Kidney (tissue), 14 donors: Measurements from ENCODE around the gene RIC8B. TPM values are rescaled to one million over a fixed set of nuclear protein-coding genes. Genes with fewer than 3 reads are reported as not detected.

Experiments
- DNase-seq, 5 donors: peaks; one replicate each; pipeline ENCODE4 v3.0.0-alpha.2; 2013 to 2020
- FAIRE-seq: peaks from 2 replicates; lab custom pipeline; 2012; peaks lifted over from hg19 to GRCh38; lab: Jason Lieb, UNC
- H3K27ac ChIP-seq, 2 donors: one replicate each; pipeline ENCODE4 v1.7.0; 2013; ENCODE audit warnings: low read depth in 2 of 2, low read length in 2 of 2, inconsistent platforms in 1 of 2
- H3K27me3 ChIP-seq: one replicate; pipeline ENCODE4 v1.7.1; 2013; ENCODE audit warnings: low read length, inconsistent platforms; ENCODE audit not compliant: control insufficient read depth, insufficient read depth
- H3K36me3 ChIP-seq, 3 donors: one replicate each; pipeline versions ENCODE4 v1.7.0 to v1.7.1; 2013; ENCODE audit warnings: low read length in 3 of 3, control low read depth in 1 of 3, inconsistent platforms in 1 of 3; ENCODE audit not compliant: insufficient read depth in 3 of 3, control insufficient read depth in 2 of 3
- H3K4me1 ChIP-seq, 3 donors: one replicate each; pipeline versions ENCODE4 v1.7.0 to v1.7.1; 2013; ENCODE audit warnings: low read length in 3 of 3, inconsistent platforms in 1 of 3, low read depth in 1 of 3; ENCODE audit not compliant: control insufficient read depth in 2 of 3, insufficient read depth in 2 of 3
- H3K4me3 ChIP-seq, 3 donors: one replicate each; pipeline versions ENCODE4 v1.7.0 to v1.8.1; 2013; ENCODE audit warnings: low read length in 3 of 3, control low read depth in 1 of 3, inconsistent platforms in 1 of 3
- H3K9ac ChIP-seq, 3 donors: one replicate each; pipeline versions ENCODE4 v1.7.0 to v1.7.1; 2013; ENCODE audit warnings: low read length in 3 of 3, control low read depth in 1 of 3, inconsistent platforms in 1 of 3
- H3K9me3 ChIP-seq, 3 donors: one replicate each; pipeline versions ENCODE4 v1.7.0 to v1.7.1; 2013; ENCODE audit warnings: low read length in 3 of 3, control low read depth in 1 of 3, inconsistent platforms in 1 of 3; ENCODE audit not compliant: control insufficient read depth in 2 of 3, insufficient read depth in 1 of 3
- intact Hi-C: fragments of 100-400 bp; cut with DNase I; formaldehyde crosslinking; loops from one replicate; pipeline ENCODE4 v1.11.1; 2022
- polyA plus RNA-seq: library from polyadenylated mRNA; stranded (reverse); fragments of 350-450 nt; fragmentation: Illumina TruSeq; extraction: RNeasy Lipid Tissue Mini Kit (QIAGEN cat#74804); gene quantifications from one replicate; pipeline ENCODE4 v1.2.3, GENCODE V29; 2014; ENCODE audit warnings: low read depth, low replicate concordance; ENCODE audit not compliant: insufficient read depth
- total RNA-seq: library from RNA; stranded (reverse); fragmentation: NEBNext Ultra II Directional; extraction: Animal tissue kit (Norgen Biotek cat#: 25700); gene quantifications from one replicate; pipeline ENCODE4 v1.2.1, GENCODE V29; 2021
- TF ChIP-seq, protein P1 (sequence below): IDR thresholded peaks from 3 replicates; pipeline ENCODE4 v1.5.1; 2012; ENCODE audit warnings: mild to moderate bottlenecking, moderate library complexity, borderline replicate concordance; ENCODE audit not compliant: insufficient read depth; ENCODE audit errors: extremely low read depth
- donor health status: control.
- donor health status: control.
- donor health status: control.
- donor health status: control.
- donor health status: control.
- donor health status: DM: yes; HTN: yes; CAD: no.
- donor health status: Normal renal cell carcinoma (clear cell type).

The RIC8B gene
- total and polyA plus RNA-seq, 2 donors from 2014 or later = 7.7 to 18.0 TPM

DNA sequence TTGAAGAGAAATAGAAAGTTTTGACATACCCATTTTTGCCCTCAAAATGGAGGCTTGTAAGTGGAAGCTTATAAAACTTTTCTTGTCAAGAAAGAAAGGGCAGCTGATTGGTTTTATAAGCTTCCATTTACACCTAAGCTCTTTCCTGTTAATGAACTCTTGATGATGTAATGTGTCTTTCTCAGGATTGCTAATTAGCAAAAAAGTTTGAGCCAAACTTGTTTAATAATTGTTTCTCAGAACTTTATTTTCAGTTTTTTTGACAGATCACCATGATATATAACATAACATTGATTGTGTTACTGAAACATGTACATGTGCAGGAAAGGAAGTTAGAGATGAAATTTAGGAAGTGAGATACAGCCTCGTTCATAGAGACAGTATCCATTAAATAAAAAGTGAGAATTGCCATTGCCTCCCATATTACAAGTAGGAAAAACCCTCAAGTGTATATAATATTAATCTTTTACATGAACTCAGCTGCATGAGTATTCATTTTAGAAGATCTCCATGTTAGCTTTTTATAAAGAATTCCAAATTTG is 26.8 kb downstream of the RIC8B start:
- Histone ChIP-seq H3K4me3 (no peak overlapping the region), H3K9me3 (no peaks in the 10 kb centered on the region), H3K9ac (no peak overlapping the region), H3K4me1 (no peaks in the 10 kb centered on the region), H3K27ac (no peak overlapping the region), H3K36me3 (peaks cover 0 to 2% (median 0%) of the 10 kb centered on the region in 3 donors), H3K27me3 (no peaks in the 10 kb centered on the region)
- DNase-seq (no peak), FAIRE-seq (no peak)
- TF ChIP-seq, protein P1, sequence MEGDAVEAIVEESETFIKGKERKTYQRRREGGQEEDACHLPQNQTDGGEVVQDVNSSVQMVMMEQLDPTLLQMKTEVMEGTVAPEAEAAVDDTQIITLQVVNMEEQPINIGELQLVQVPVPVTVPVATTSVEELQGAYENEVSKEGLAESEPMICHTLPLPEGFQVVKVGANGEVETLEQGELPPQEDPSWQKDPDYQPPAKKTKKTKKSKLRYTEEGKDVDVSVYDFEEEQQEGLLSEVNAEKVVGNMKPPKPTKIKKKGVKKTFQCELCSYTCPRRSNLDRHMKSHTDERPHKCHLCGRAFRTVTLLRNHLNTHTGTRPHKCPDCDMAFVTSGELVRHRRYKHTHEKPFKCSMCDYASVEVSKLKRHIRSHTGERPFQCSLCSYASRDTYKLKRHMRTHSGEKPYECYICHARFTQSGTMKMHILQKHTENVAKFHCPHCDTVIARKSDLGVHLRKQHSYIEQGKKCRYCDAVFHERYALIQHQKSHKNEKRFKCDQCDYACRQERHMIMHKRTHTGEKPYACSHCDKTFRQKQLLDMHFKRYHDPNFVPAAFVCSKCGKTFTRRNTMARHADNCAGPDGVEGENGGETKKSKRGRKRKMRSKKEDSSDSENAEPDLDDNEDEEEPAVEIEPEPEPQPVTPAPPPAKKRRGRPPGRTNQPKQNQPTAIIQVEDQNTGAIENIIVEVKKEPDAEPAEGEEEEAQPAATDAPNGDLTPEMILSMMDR = no peak
- intact Hi-C loops = no loop called here

DNA sequence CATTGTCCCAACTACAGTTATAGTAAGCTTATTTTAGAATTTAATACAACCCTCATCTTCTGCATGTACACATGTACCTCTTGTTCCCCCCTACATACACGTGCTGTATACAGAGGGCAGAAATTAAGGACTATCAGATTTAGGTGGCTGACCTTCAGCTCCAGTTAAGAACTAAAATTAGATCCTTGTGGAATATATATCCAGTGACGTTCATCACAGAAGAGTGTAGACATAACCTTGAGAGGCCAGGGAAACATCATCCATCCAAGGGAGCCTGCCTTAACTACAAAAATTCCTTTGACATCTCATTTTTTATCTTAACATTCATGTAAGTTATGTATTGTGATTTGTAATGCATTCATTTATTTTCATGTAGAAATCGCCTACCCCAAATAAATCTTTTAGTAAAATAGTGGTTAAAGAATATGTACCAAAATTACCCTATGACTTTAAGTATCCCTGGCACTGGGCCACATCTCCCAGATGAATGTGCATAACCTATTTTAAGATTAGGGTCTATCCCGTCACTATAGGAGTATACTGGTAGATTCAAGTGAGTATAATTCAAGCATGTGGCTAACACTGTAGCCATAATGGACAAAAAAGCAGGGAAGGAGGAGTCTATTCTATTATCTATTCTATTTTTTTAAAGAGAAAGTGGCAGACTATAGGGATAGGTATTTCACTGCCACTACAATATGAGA is 27.5 kb downstream of the RIC8B start:
- Histone ChIP-seq H3K4me1 (no peaks in the 10 kb centered on the region), H3K4me3 (no peak overlapping the region), H3K9ac (no peak overlapping the region), H3K27ac (no peak overlapping the region), H3K27me3 (no peaks in the 10 kb centered on the region), H3K9me3 (no peaks in the 10 kb centered on the region), H3K36me3 (peaks cover 0 to 2% (median 0%) of the 10 kb centered on the region in 3 donors)
- no peak for FAIRE-seq
- DNase-seq = peak in 1 of 5 donors; percentile 10
- intact Hi-C loops = no loop called here
- TF ChIP-seq, protein P1 = no peak

DNA sequence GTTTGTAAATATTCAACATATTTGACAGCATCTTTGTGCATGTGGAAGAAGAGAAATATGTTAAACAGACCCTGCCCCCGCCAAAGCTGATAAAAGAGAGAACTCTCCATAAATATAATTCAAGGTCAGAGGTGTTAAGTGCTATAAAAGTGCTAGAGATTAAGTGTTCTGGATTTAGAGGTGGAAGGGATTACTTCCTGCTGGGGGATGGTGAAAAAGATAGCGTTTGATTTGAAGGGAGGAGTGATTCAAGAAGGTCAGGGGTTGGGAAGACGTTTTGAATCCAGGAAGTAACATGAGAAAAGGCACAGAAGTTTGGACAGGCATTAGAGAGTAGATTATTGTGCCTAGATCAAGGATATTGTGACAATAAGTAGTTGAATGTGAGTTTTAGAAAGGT is 30.2 kb downstream of the RIC8B start:
- Histone ChIP-seq H3K9ac (no peak overlapping the region), H3K27me3 (no peaks in the 10 kb centered on the region), H3K4me1 (no peaks in the 10 kb centered on the region), H3K27ac (no peak overlapping the region), H3K9me3 (no peaks in the 10 kb centered on the region), H3K36me3 (peaks cover 0 to 2% (median 0%) of the 10 kb centered on the region in 3 donors), H3K4me3 (no peak overlapping the region)
- intact Hi-C loops = no loop called here
- TF ChIP-seq, protein P1 = no peak
- no peak for FAIRE-seq
- peak in 1 of 5 donors; percentile 4 for DNase-seq
